ENCODE results near the gene WDFY3. TPM values are rescaled to one million over a fixed set of nuclear protein-coding genes. Genes with fewer than 3 reads are reported as not detected.

Gene WDFY3
- total and polyA plus RNA-seq, 2 of the 4 experiments (the other 2 are of a cell fraction) = 12.5 to 58.1 TPM

GRCh38 chr4:84825701-84826341 lies 140.7 kb downstream of the WDFY3 start:
- BruUV-seq (replicated peaks) = no TSS peak
- ATAC-seq (ENCODE audit: low read depth) (no peak), DNase-seq (no peak)
- no peak overlapping the region for H2BK120ac ChIP-seq (ENCODE audit: low read depth, low read length)
- H4K8ac ChIP-seq (ENCODE audit: low read depth in 2 of 2, low read length in 2 of 2) = no peak overlapping the region
- no peak overlapping the region for H2AK9ac ChIP-seq (replicated peaks; ENCODE audit: low read depth, low read length, poor library complexity)
- no peaks in the 10 kb centered on the region; a peak in 1 of 4 replicates for H3K79me1 ChIP-seq (ENCODE audit: low read depth in 1 of 2, low read length in 2 of 2)
- H3K27ac ChIP-seq (ENCODE audit: insufficient read depth, low read length) = no peak overlapping the region
- POLR2A ChIA-PET (ENCODE audit: unreplicated experiment) = no interaction called here
- peaks cover 7% of the 10 kb centered on the region; the same call in 1 of the 2 replicates for H3K36me3 ChIP-seq (ENCODE audit: control insufficient read depth, insufficient read depth, low read length)
- no peak overlapping the region for H3K18ac ChIP-seq (ENCODE audit: low read depth, low read length)
- H3K23ac ChIP-seq (ENCODE audit: low read depth, low read length) = no peak overlapping the region
- no peak overlapping the region for H3K4me2 ChIP-seq (ENCODE audit: low read depth, low read length)
- dilution Hi-C loops (cut with HindIII; ENCODE audit: low sequenced_read_pairs, unreplicated experiment) = no loop called here
- no peaks in the 10 kb centered on the region for H3K9me3 ChIP-seq (ENCODE audit: control insufficient read depth, insufficient read depth, low read length)
- no peaks in the 10 kb centered on the region for H3K9me1 ChIP-seq (ENCODE audit: insufficient read depth, low read length)
- no CpG with 5 or more reads among the region's 5 CpGs for WGBS, 2 experiments (ENCODE audit: extremely low coverage in 2 of 2, insufficient read length in 1 of 2)
- H3K27me3 ChIP-seq (ENCODE audit: control insufficient read depth, insufficient read depth, low read length) = no peaks in the 10 kb centered on the region
- no peak overlapping the region for H3K9ac ChIP-seq (ENCODE audit: low read depth, low read length)
- TF ChIP-seq BHLHE40 (IDR thresholded peaks at IDR 0.05; ENCODE audit: low read depth, low read length) (no peak), RFX5 (IDR thresholded peaks at IDR 0.05; ENCODE audit: low read depth, low read length) (no peak), MAFK (IDR thresholded peaks at IDR 0.05; ENCODE audit: low read depth, low read length) (peak; percentile 18; the same call in 1 of the 2 replicates), USF2 (IDR thresholded peaks at IDR 0.05; ENCODE audit: low read depth, low read length) (no peak), FOS (IDR thresholded peaks at IDR 0.05; ENCODE audit: low read depth, low read length) (no peak)
- TF ChIP-seq, protein P1, sequence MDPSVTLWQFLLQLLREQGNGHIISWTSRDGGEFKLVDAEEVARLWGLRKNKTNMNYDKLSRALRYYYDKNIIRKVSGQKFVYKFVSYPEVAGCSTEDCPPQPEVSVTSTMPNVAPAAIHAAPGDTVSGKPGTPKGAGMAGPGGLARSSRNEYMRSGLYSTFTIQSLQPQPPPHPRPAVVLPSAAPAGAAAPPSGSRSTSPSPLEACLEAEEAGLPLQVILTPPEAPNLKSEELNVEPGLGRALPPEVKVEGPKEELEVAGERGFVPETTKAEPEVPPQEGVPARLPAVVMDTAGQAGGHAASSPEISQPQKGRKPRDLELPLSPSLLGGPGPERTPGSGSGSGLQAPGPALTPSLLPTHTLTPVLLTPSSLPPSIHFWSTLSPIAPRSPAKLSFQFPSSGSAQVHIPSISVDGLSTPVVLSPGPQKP (IDR thresholded peaks at IDR 0.05; ENCODE audit: borderline replicate concordance, low read depth, low read length) = no peak
- no peak overlapping the region for H2BK15ac ChIP-seq (ENCODE audit: low read depth, low read length)
- no peak overlapping the region for H2AFZ ChIP-seq (replicated peaks; ENCODE audit: low read length, poor library complexity)
- in situ Hi-C loops (cut with MboI; ENCODE audit: low sequenced_read_pairs) = no loop called here
- H2BK5ac ChIP-seq (ENCODE audit: low read depth, low read length, poor library complexity, severe bottlenecking) = no peak overlapping the region
- H3K4me1 ChIP-seq (ENCODE audit: control insufficient read depth, insufficient read depth, low read length) = no peaks in the 10 kb centered on the region
- no peak overlapping the region for H4K91ac ChIP-seq (ENCODE audit: insufficient read depth, low read depth, low read length)
- H2AK5ac ChIP-seq (ENCODE audit: low read depth, low read length) = no peak overlapping the region
- H3K4ac ChIP-seq (ENCODE audit: low read depth, low read length) = no peak overlapping the region
- no peak overlapping the region for H2BK20ac ChIP-seq (ENCODE audit: low read depth, low read length)
- no peak overlapping the region for H3K4me3 ChIP-seq (ENCODE audit: insufficient read depth, low read depth, low read length)
- CTCF ChIA-PET = no interaction called here
- intact Hi-C loops (cut with micrococcal nuclease) = no loop called here
- H4K5ac ChIP-seq (ENCODE audit: low read depth, low read length) = no peak overlapping the region
- no peak overlapping the region for H3K14ac ChIP-seq (replicated peaks; ENCODE audit: low read depth, low read length)
- H4K20me1 ChIP-seq (ENCODE audit: insufficient read depth, low read length) = no peaks in the 10 kb centered on the region
- no peak overlapping the region for H3K56ac ChIP-seq (ENCODE audit: extremely low read depth, insufficient read depth, low read length)
